Spleen (tissue), 3 donors: ENCODE results near the gene KRTAP4-3.
"Not testable (repeated sequence)": the region's sequence is repeated elsewhere in the genome, so short reads cannot be mapped to it uniquely, and the experiment has no call there.

Source experiments
- POLR2A ChIP-seq, 3 donors: fragments of 450-650 bp; IDR thresholded peaks; one replicate each; pipeline ENCODE4 v1.5.1; 2017; ENCODE audit warnings: antibody characterized with exemption in 3 of 3, mild to moderate bottlenecking in 1 of 3
- POLR2AphosphoS5 ChIP-seq, 3 donors: sonication (generic); formaldehyde crosslinking; IDR thresholded peaks; one replicate each; pipeline ENCODE4 v1.5.1; 2017; ENCODE audit warnings: antibody characterized with exemption in 3 of 3

DNA sequence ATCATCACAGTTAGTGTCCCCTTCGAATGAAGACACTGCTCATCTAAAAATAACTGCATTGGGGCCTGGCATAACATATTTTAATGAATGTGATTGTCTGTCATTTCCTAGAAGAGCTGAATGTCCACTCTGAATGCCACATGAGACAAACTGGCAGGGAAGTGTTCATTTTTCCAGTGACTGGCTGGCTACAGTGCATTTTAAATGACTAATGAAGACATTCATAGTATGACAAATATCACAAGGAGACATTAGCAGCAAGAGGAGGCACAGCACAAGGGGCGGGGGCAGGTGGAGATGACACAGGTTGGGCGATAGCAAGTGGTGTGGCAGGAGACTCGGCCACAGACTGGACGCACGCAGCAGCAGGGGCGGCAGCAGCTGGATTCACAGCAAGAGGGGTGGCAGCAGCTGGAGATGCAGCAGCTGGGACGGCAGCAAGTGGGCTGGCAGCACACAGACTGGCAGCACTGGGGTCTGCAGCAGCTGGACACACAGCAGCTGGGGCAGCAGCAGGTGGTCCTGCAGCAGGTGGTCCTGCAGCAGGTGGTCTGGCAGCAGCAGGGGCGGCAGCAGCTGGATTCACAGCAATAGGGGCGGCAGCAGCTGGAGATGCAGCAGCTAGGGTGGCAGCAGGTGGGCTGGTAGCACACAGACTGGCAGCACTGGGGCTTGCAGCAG is 18.9 kb downstream of the KRTAP4-3 start:
- not testable (repeated sequence) for TF ChIP-seq POLR2AphosphoS5, POLR2A (IDR thresholded peaks at IDR 0.05)
